Left lobe of liver (tissue), 2 donors: ENCODE results near the gene OR7C2. TPM values are rescaled to one million over a fixed set of nuclear protein-coding genes. Genes with fewer than 3 reads are reported as not detected.
"Not testable (repeated sequence)": the region's sequence is repeated elsewhere in the genome, so short reads cannot be mapped to it uniquely, and the experiment has no call there.

Source experiments
- ATAC-seq: fragments of 200-7000 bp; cut with Tn5 transposase; one replicate; pipeline ENCODE4 v1.9.1; 2020; ENCODE audit warnings: mild to moderate bottlenecking, moderate library complexity
- DNase-seq: peaks from one replicate; pipeline ENCODE4 v3.0.0-alpha.2; 2020; ENCODE audit warnings: low spot score
- total RNA-seq: library from RNA; stranded (reverse); gene quantifications from one replicate; pipeline ENCODE4 v1.2.1, GENCODE V29; 2021
- donor health status: DM: no; HTN: no; CAD: no; lungs with moderate emphysema.
- donor health status: DM: no; HTN: yes; CAD: no.

OR7C2 gene
- not detected for total RNA-seq

GRCh38 chr19:14941189-14941588 lies at the start of gene OR7C2:
OR7C2 (plus strand) TSS chr19:14941489; CDS start chr19:14941489, 0 bp downstream.
- DNase-seq (no peak), ATAC-seq (no peak)

DNA sequence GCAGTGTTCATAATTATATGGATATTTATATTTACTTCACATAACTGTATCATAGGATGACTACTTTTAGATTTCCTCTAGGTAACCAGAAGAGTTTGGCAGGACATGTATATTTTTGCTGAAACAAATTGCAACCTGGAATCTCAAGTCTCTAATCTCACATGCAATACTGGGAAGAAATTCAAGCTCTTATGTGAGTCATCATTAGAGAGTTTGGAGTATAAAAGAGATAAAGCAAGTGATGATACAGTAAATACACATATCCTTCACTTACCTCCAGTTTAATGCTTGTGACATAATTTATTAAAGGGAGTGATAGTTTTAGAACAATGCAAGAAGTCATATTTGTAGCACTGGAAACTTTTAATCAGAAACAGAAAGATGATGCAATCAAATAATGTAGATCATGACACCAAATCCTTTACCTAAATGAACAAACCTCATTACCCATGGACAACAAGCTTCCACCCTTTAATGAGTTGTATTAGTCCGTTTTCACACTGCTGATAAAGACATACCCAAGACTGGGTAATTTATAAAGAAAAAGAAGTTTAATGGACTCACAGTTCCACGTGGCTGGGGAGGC lies 39.5 kb upstream of the OR7C2 start:
- DNase-seq = no peak
- no peak for ATAC-seq

- ATAC-seq (no peak), DNase-seq (no peak)
Measured at GRCh38 chr19:14906711-14907110, 34.6 kb upstream of the OR7C2 start.

- DNase-seq (no peak), ATAC-seq (no peak)
Measured at GRCh38 chr19:14915116-14915515, 26.2 kb upstream of the OR7C2 start.

- no peak for ATAC-seq
- no peak for DNase-seq
Measured at GRCh38 chr19:14916848-14917247, 24.4 kb upstream of the OR7C2 start.

DNA sequence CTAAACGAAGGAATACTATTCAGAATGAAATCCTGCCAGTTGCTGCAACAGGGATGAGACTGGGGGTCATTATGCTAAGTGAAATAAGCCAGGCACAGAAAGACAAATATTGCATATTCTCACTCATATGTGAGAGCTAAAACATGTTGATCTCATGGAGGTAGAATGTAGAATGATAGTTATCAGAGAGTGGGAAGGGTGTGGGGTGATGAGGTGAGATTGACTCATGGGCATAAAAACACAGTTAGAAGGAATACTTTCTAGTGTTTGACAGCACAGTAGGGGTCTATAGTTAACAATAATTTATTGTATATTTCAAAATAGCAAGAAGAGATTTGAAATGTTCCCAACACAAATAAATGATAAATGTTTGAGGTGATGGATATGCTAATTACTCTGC lies 7.8 kb upstream of the OR7C2 start:
- ATAC-seq (no peak), DNase-seq (no peak)

- ATAC-seq (no peak), DNase-seq (no peak)
Measured at GRCh38 chr19:14940266-14940665, 1.0 kb upstream of the OR7C2 start.

DNA sequence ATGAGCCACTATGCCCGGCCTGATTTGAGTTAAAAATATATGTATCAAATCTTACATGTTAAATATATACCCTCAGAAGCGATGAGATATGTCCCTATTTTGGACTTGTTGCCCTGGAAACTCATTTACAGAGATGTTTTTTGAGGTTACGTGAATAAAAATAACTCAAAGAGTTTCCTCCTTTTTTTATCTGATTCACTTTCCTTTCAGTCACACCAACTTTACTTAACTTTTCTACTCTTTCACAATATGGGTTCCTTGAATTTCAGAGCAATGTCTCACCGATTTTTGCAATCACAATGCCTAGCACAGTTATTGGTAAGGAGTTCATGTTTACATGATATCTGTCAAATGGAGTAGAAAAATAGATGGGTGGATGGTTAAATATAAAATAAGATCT lies 2.3 kb downstream of the OR7C2 start:
- ATAC-seq (no peak), DNase-seq (no peak)

- ATAC-seq (no peak), DNase-seq (no peak)
Measured at GRCh38 chr19:14944456-14944855, 3.2 kb downstream of the OR7C2 start.

DNA sequence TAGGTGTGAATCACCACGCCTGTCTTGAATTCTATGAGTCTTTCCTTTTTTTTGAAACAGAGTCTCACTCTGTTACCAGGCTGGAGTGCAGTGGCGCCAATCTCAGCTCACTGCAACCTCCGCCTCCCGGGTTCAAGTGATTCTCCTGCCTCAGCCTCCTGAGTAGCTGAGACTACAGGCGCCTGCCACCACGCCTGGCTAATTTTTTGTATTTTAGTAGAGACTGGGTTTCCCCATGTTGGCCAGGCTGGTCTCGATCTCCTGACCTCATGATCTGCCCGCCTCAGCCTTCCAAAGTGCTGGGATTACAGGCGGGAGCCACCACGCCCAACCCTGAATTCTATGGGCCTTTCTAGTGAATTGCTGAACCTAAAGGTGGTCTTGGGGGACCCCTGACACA lies 8.1 kb downstream of the OR7C2 start:
- DNase-seq, ATAC-seq: not testable (repeated sequence)

DNA sequence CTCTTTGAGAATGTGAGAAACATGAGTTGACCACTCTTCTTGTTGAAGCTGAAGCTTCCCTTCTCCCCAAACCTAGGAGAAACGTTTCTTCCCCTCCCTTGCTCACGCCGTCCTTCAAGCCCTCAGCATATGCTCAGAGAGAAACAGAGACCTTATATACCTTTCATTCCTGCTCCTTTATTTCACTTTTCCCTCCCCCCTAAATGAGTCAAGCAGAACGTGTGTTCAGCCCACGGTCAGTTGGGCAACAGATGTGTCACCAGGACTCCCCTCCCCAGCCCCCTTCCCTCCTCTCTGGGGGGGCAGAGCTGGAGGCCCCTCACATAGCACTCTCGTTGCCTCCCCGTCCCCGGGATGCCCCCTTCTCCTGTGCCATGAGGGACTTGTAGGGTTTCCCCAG lies 8.6 kb downstream of the OR7C2 start:
- ATAC-seq = no peak
- DNase-seq = no peak

- ATAC-seq = no peak
- DNase-seq = no peak
Measured at GRCh38 chr19:14950421-14950820, 9.1 kb downstream of the OR7C2 start.

DNA sequence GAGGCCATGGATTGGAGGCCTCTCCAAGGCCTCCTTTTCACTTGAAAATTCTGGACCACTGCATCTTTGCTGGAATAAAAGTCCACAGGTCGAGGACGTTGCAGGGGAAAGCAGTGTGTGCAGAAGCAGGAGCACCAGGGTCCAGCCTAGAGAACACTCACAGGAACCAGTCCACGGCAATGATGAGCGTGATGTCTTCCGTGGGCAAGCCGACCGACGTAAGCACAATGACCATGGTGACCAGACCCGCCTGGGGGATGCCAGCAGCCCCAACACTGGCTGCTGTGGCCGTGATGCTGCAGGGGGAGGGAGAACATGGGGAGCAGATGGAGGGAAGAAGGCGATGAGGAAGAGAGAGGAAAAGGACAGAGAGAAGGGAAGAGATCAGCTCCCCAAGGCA lies 11.5 kb downstream of the OR7C2 start:
- ATAC-seq (no peak), DNase-seq (no peak)

DNA sequence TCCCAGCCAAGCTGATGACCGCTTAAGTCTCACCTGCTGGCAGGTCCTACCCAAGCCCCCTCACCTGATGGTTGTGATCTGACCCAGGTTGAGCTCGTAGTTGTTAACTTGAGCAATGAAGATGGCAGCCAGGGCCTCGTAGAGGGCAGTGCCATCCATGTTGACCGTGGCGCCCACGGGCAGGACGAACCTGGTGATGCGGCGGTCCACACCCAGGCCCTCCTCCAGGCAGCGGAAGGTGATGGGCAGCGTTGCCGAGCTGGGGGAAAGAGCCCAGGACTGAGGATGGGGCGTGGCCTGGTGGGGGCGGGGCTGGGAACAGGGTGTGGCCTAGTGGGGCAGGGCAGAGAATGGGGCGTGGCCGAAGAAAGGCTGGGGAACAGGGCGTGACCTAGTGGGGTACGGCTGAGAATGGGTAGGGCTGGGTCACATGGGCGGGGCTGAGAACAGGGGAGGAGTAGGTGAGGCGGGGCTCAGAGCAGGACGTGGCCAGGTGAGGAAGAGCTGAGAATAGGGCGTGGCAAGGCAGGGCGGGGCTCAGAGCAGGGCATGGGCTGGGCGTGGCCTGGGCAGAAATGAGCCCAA lies 12.9 kb downstream of the OR7C2 start:
- DNase-seq (no peak), ATAC-seq (no peak)

DNA sequence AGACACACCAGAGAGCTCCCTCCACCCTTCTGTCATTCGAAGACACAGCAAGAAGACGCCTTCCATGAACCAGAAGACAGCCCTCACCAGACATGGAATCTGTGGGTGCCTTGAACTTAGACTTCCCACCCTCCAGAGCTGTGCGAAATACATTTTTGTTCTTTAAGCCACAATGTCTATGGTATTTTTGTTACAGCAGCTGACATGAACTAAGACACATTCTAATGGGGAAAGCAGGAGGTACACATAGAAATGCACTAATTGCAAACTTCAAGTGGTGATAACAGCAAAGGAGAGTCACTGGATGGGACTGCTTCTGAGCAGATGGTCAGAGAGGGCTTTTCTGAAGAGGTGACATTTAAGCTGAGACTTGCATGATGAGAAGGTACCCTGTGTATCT lies 16.2 kb downstream of the OR7C2 start:
- no peak for ATAC-seq

DNA sequence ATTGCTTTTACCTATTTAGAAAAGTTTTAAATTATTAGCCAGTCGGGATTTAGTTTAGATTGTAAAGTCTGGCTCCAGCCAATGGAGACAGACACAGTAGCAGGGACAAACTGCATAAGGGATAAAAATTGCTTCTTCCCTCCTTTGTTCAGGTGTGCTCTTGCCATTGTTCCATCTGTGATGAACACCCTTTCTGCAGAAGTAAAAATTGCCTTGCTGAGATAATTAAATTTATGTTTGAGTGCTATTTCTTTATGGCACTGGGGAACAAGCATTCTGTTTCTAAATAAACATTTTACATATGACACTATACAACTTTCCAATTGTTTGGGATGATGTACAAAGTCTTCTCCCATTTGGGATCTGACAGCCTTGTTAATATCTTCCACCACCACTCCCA lies 18.0 kb downstream of the OR7C2 start:
- no peak for DNase-seq
- no peak for ATAC-seq

More for the DNA sequence above, 16.2 kb downstream of the OR7C2 start:
- DNase-seq = no peak

GRCh38 chr19:14961956-14962685 lies 20.8 kb downstream of the OR7C2 start:
- DNase-seq = no peak

GRCh38 chr19:14968247-14968646 lies 27.0 kb downstream of the OR7C2 start:
- DNase-seq (no peak), ATAC-seq (no peak)

More at GRCh38 chr19:14961956-14962685, 20.8 kb downstream of the OR7C2 start:
- no peak for ATAC-seq

DNA sequence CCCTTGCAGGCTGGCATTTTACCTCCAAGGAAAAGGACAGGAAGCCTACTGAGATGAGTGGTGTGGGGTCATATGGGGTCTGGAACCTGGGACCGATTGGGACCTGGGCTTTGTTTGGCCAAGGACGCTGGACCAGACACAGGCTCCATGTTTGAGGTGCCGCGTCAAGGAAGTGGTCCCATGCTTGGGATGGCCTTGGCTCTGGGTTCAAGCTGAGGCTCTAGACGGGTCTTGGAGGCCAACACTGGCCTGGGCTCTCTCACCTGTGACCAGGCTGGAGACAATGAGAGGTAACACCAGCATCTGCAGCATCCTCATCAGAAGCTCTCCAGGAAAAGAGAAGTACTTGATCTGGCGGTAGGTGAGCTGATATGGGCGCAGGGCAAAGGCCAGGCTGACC lies 30.2 kb downstream of the OR7C2 start:
- no peak for ATAC-seq
- DNase-seq = no peak

- ATAC-seq (no peak), DNase-seq (no peak)
Measured at GRCh38 chr19:14972676-14973075, 31.4 kb downstream of the OR7C2 start.

GRCh38 chr19:14974488-14974887 lies 33.2 kb downstream of the OR7C2 start:
- ATAC-seq = no peak
- DNase-seq = no peak

GRCh38 chr19:14977128-14977527 lies 35.8 kb downstream of the OR7C2 start:
- DNase-seq = no peak
- no peak for ATAC-seq
